Prostate gland (tissue), 2 donors: ENCODE measurements around the gene AKT3.

Experiments
- CTCF ChIP-seq, 4 experiments: fragments of 200-600 bp in 2 of 4; fragments of 450-650 bp in 2 of 4; sonication (generic) in 2 of 4; IDR thresholded peaks; 1 replicate in 3 of 4; 2 replicates in 1 of 4; pipeline ENCODE4 v1.5.1; 2016 to 2019; ENCODE audit warnings: antibody characterized with exemption in 4 of 4, mild to moderate bottlenecking in 2 of 4, moderate library complexity in 2 of 4
- POLR2A ChIP-seq: fragments of 450-650 bp; IDR thresholded peaks from one replicate; pipeline ENCODE4 v1.6.1; 2016; ENCODE audit warnings: antibody characterized with exemption, mild to moderate bottlenecking
- POLR2AphosphoS5 ChIP-seq: sonication (generic); formaldehyde crosslinking; IDR thresholded peaks from one replicate; pipeline ENCODE4 v1.6.1; 2017; ENCODE audit warnings: antibody characterized with exemption

DNA sequence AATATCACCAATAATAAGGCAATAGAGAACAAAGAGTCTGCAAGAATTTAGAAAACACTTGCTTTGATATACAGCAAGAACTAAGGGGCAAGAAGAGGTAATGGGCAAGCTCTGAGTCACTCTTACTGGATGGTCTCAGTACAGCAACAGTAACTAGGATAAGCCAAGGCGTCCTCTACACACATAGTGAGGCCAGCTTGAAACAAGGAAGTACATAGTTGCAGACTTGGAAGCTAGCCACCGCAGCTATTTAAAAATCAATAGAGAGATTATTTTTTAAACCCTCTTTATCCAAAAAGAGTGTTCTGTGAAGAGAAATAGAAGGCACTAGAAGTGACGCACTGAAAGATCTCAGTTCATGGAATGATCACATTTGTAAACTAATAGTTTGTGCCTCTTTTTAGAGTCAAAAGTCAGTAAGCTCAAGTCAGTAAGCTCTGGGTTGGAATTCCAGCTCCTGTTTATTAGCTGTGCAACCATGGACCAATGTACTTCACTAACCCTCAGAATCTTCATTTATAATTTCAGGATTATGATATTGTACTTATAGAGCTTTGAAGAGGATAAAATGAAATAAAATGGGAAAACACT is 118.6 kb downstream of the AKT3 start:
- TF ChIP-seq POLR2A (no peak), CTCF (IDR thresholded peaks at IDR 0.05) (no peak), POLR2AphosphoS5 (no peak)
